HEK293 (cell line): ENCODE results near the gene ZNF593.
A peak's percentile ranks its signal among the peaks of the same experiment; 100 is the strongest.

ENCODE experiments used
- CTCF ChIA-PET: fragments of 350-600 bp; formaldehyde crosslinking; extraction: SDS; loops from one replicate; lab custom pipeline; 2021; ENCODE audit warnings: antibody characterized with exemption; lab: Yijun Ruan, JAX
- POLR2A ChIA-PET: fragments of 300-600 bp; formaldehyde crosslinking; extraction: SDS; loops from one replicate; lab custom pipeline; 2020; ENCODE audit warnings: antibody characterized with exemption, inconsistent platforms; lab: Yijun Ruan, JAX
- H3K27ac ChIP-seq: fragments of 200-500 bp; sonication (Bioruptor generic); 2 replicates; pipeline ENCODE4 v1.5.1; 2014; ENCODE audit warnings: low read depth, low read length, control low read depth, inconsistent platforms; ENCODE audit errors: extremely low read depth
- H3K36me3 ChIP-seq, 2 experiments: fragments of 200-500 bp in 1 of 2; sonication (Bioruptor generic) in 1 of 2; 1 replicate in 1 of 2; 2 replicates in 1 of 2; pipeline ENCODE4 v1.5.1; 2014 to 2017; ENCODE audit warnings: inconsistent platforms in 2 of 2, low read length in 2 of 2; ENCODE audit not compliant: control insufficient read depth in 2 of 2, insufficient read depth in 1 of 2
- H3K4me1 ChIP-seq: fragments of 200-500 bp; sonication (Bioruptor generic); 2 replicates; pipeline ENCODE4 v1.5.1; 2014; ENCODE audit warnings: mild to moderate bottlenecking, low read length, inconsistent platforms; ENCODE audit not compliant: control insufficient read depth, insufficient read depth
- H3K4me3 ChIP-seq: 2 replicates; pipeline ENCODE4 v1.5.1; 2011; ENCODE audit warnings: low read depth, mild to moderate bottlenecking, control low read depth, low read length, moderate library complexity
- H3K9me3 ChIP-seq: fragments of 200-500 bp; sonication (Bioruptor generic); 2 replicates; pipeline ENCODE4 v1.5.1; 2014; ENCODE audit warnings: low read depth, low read length, inconsistent platforms; ENCODE audit not compliant: control insufficient read depth, insufficient read depth
- OSR2 ChIP-seq: fragments of 450-650 bp; formaldehyde crosslinking; IDR thresholded peaks from 2 replicates; pipeline ENCODE4 v1.5.1; 2016; ENCODE audit warnings: missing biosample characterization, missing genetic modification characterization
- PATZ1 ChIP-seq: fragments of 450-650 bp; formaldehyde crosslinking; IDR thresholded peaks from 2 replicates; pipeline ENCODE4 v1.5.1; 2016; ENCODE audit warnings: missing biosample characterization, missing genetic modification characterization
- SCRT1 ChIP-seq: fragments of 450-650 bp; formaldehyde crosslinking; IDR thresholded peaks from 2 replicates; pipeline ENCODE4 v1.5.1; 2016; ENCODE audit warnings: missing biosample characterization, missing genetic modification characterization, borderline replicate concordance
- SCRT2 ChIP-seq: fragments of 450-650 bp; formaldehyde crosslinking; IDR thresholded peaks from 2 replicates; pipeline ENCODE4 v1.5.1; 2016; ENCODE audit warnings: missing biosample characterization, missing genetic modification characterization
- ZEB2 ChIP-seq: fragments of 450-650 bp; formaldehyde crosslinking; IDR thresholded peaks from 2 replicates; pipeline ENCODE4 v1.5.1; 2016; ENCODE audit warnings: missing biosample characterization, missing genetic modification characterization
- ZNF2 ChIP-seq: fragments of 450-650 bp; formaldehyde crosslinking; IDR thresholded peaks from 2 replicates; pipeline ENCODE4 v1.5.1; 2016; ENCODE audit warnings: missing biosample characterization, missing genetic modification characterization
- ZNF202 ChIP-seq: fragments of 450-650 bp; formaldehyde crosslinking; IDR thresholded peaks from 2 replicates; pipeline ENCODE4 v1.5.1; 2016; ENCODE audit warnings: missing biosample characterization, missing genetic modification characterization, borderline replicate concordance
- ZNF248 ChIP-seq: fragments of 450-650 bp; formaldehyde crosslinking; IDR thresholded peaks from 2 replicates; pipeline ENCODE4 v1.5.1; 2017; ENCODE audit warnings: missing biosample characterization, missing genetic modification characterization
- ZNF513 ChIP-seq: fragments of 450-650 bp; IDR thresholded peaks from 2 replicates; pipeline ENCODE4 v1.5.1; 2018; ENCODE audit warnings: missing biosample characterization, missing genetic modification characterization
- ZNF747 ChIP-seq: fragments of 450-650 bp; formaldehyde crosslinking; IDR thresholded peaks from 2 replicates; pipeline ENCODE4 v1.5.1; 2016; ENCODE audit warnings: missing biosample characterization, missing genetic modification characterization
- ZSCAN16 ChIP-seq: fragments of 450-650 bp; formaldehyde crosslinking; IDR thresholded peaks from 2 replicates; pipeline ENCODE4 v1.5.1; 2016; ENCODE audit warnings: missing biosample characterization, missing genetic modification characterization
- TF ChIP-seq, protein P1 (sequence below): fragments of 450-650 bp; formaldehyde crosslinking; IDR thresholded peaks from 2 replicates; pipeline ENCODE4 v1.5.1; 2016; ENCODE audit warnings: missing biosample characterization, missing genetic modification characterization, low read depth
- TF ChIP-seq, protein P2 (sequence below): fragments of 450-650 bp; formaldehyde crosslinking; IDR thresholded peaks from 2 replicates; pipeline ENCODE4 v1.5.1; 2016; ENCODE audit warnings: missing biosample characterization, missing genetic modification characterization

ZNF593 gene

GRCh38 chr1:26124418-26125331, 45.0 kb upstream of the ZNF593 start:
- no peaks in the 10 kb centered on the region for H3K9me3 ChIP-seq
- ChIA-PET POLR2A (interaction anchor here (0.8 to 1.2 kb wide), 2 partner anchors 13 to 89 kb away, joined by 3 read pairs; partner anchors contain the start of gene PDIK1L), CTCF (interaction anchor here (0.7 to 7.1 kb wide), 5 partner anchors 14 to 734 kb away, joined by 3 to 39 read pairs (median 4); no protein-coding TSS in a partner anchor)
- peaks cover 0 to 11% of the 10 kb centered on the region in 2 experiments; a peak in 2 of 3 replicates for H3K36me3 ChIP-seq
- H3K4me1 ChIP-seq = peaks cover 11% of the 10 kb centered on the region; the same call in 1 of the 2 replicates
- TF ChIP-seq ZNF248 (no peak), PATZ1 (tag by site-specific recombination) (no peak), ZNF513 (tag by site-specific recombination) (no peak), OSR2 (no peak), ZSCAN16 (tag by site-specific recombination) (no peak)
- TF ChIP-seq, protein P1, sequence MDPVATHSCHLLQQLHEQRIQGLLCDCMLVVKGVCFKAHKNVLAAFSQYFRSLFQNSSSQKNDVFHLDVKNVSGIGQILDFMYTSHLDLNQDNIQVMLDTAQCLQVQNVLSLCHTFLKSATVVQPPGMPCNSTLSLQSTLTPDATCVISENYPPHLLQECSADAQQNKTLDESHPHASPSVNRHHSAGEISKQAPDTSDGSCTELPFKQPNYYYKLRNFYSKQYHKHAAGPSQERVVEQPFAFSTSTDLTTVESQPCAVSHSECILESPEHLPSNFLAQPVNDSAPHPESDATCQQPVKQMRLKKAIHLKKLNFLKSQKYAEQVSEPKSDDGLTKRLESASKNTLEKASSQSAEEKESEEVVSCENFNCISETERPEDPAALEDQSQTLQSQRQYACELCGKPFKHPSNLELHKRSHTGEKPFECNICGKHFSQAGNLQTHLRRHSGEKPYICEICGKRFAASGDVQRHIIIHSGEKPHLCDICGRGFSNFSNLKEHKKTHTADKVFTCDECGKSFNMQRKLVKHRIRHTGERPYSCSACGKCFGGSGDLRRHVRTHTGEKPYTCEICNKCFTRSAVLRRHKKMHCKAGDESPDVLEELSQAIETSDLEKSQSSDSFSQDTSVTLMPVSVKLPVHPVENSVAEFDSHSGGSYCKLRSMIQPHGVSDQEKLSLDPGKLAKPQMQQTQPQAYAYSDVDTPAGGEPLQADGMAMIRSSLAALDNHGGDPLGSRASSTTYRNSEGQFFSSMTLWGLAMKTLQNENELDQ (tag by site-specific recombination) = no peak
- H3K4me3 ChIP-seq = no peak overlapping the region
- H3K27ac ChIP-seq = no peak overlapping the region

- ChIA-PET CTCF (interaction anchor here (0.7 to 7.1 kb wide), 4 partner anchors 20 to 733 kb away, joined by 4 to 39 read pairs (median 5); partner anchors contain the start of gene CEP85), POLR2A (interaction anchor here (0.8 to 1.7 kb wide), 2 partner anchors 14 to 109 kb away, joined by 3 to 4 read pairs; partner anchors contain the start of genes CEP85 and PDIK1L)
- Histone ChIP-seq H3K4me3 (no peak overlapping the region), H3K4me1 (peaks cover 11% of the 10 kb centered on the region; the same call in 1 of the 2 replicates), H3K36me3 (peaks cover 0 to 7% of the 10 kb centered on the region in 2 experiments; a peak in 1 of 3 replicates), H3K9me3 (no peaks in the 10 kb centered on the region), H3K27ac (no peak overlapping the region)
- no peak for TF ChIP-seq ZEB2 (tag by site-specific recombination)
- no peak for TF ChIP-seq SCRT1
- no peak for TF ChIP-seq ZNF747 (tag by site-specific recombination)
- TF ChIP-seq ZNF202 (tag by site-specific recombination) = no peak
These were observed 44.3 kb upstream of the ZNF593 start for GRCh38 chr1:26125382-26125781.

- CTCF ChIA-PET = interaction anchor here (0.8 to 7.1 kb wide), 3 partner anchors 19 to 108 kb away, joined by 4 to 39 read pairs (median 6); partner anchors contain the start of gene CEP85
- TF ChIP-seq SCRT2 (tag by site-specific recombination) = no peak
- TF ChIP-seq ZNF747 (tag by site-specific recombination) = no peak
- no peak for TF ChIP-seq ZNF2 (tag by site-specific recombination)
- TF ChIP-seq, protein P2, sequence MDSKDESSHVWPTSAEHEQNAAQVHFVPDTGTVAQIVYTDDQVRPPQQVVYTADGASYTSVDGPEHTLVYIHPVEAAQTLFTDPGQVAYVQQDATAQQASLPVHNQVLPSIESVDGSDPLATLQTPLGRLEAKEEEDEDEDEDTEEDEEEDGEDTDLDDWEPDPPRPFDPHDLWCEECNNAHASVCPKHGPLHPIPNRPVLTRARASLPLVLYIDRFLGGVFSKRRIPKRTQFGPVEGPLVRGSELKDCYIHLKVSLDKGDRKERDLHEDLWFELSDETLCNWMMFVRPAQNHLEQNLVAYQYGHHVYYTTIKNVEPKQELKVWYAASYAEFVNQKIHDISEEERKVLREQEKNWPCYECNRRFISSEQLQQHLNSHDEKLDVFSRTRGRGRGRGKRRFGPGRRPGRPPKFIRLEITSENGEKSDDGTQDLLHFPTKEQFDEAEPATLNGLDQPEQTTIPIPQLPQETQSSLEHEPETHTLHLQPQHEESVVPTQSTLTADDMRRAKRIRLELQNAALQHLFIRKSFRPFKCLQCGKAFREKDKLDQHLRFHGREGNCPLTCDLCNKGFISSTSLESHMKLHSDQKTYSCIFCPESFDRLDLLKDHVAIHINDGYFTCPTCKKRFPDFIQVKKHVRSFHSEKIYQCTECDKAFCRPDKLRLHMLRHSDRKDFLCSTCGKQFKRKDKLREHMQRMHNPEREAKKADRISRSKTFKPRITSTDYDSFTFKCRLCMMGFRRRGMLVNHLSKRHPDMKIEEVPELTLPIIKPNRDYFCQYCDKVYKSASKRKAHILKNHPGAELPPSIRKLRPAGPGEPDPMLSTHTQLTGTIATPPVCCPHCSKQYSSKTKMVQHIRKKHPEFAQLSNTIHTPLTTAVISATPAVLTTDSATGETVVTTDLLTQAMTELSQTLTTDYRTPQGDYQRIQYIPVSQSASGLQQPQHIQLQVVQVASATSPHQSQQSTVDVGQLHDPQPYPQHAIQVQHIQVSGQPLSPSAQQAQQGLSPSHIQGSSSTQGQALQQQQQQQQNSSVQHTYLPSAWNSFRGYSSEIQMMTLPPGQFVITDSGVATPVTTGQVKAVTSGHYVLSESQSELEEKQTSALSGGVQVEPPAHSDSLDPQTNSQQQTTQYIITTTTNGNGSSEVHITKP (tag by site-specific recombination) = 0 out of 2 replicates have a peak, but pooled peaks have one; percentile 2
- Histone ChIP-seq H3K36me3 (peaks cover 0 to 5% of the 10 kb centered on the region in 2 experiments; a peak in 1 of 3 replicates), H3K27ac (no peak overlapping the region), H3K4me3 (no peak overlapping the region), H3K9me3 (no peaks in the 10 kb centered on the region), H3K4me1 (peaks cover 11% of the 10 kb centered on the region; the same call in 1 of the 2 replicates)
- POLR2A ChIA-PET = interaction anchor here (0.8 to 1.7 kb wide), 3 partner anchors 14 to 108 kb away, joined by 3 to 5 read pairs (median 4); partner anchors contain the start of genes CEP85 and PDIK1L
These were observed 43.8 kb upstream of the ZNF593 start for GRCh38 chr1:26125946-26126320.
